Cardiac fibroblast (primary cell): ENCODE measurements around the gene F2R.

Experiments used
- DNase-seq, 2 donors: peaks; one replicate each; pipeline versions ENCODE4 v3.0.0 to v3.0.0-alpha.2; 2010; ENCODE audit warnings: low read depth in 2 of 2
- H3K4me3 ChIP-seq, 2 donors: replicated peaks in 1 of 2; 1 replicate in 1 of 2; 2 replicates in 1 of 2; pipeline ENCODE4 v1.5.1; 2011; ENCODE audit warnings: low read depth in 2 of 2, low read length in 2 of 2, mild to moderate bottlenecking in 2 of 2, moderate library complexity in 1 of 2
- TF ChIP-seq, protein P1 (sequence below): IDR thresholded peaks from one replicate; pipeline ENCODE4 v1.5.1; 2011; ENCODE audit warnings: low read depth, mild to moderate bottlenecking, low read length, inconsistent platforms

F2R gene

DNA sequence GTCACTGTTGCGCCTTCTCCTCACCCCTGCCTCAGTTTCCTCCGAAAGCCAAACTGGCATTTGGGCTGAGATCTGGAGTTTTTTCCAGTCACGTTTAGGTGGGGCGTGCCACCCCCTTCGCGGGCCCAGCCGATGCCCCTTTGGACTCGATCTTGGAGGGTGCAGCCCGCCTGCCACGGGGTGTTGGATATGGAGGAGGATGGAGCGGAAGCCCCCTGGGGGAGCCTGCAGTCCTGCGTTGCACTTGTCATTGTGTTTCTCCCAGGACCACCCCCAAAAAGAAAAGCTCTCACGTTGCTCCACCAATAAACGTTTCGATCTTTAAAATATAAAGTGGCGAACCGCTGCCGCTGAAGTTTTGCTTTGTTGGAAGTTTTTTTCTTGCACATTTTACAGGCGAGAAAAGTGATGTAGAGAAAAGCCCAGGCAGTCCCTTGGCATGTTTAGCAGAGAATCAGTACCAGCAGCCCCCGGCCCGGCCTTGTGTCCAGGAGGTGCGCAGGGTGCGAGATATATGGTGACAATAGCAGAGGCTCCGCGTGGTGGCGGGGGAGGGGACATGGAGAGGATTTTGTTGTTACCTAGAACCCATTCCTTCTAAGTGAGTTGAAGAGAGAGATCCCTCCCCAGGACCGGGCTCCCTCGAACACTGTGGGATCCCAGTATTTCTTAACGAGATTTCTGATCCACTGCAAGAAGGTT, 681 bp downstream of the F2R start:
- peak; percentile 50 for DNase-seq
- TF ChIP-seq, protein P1, sequence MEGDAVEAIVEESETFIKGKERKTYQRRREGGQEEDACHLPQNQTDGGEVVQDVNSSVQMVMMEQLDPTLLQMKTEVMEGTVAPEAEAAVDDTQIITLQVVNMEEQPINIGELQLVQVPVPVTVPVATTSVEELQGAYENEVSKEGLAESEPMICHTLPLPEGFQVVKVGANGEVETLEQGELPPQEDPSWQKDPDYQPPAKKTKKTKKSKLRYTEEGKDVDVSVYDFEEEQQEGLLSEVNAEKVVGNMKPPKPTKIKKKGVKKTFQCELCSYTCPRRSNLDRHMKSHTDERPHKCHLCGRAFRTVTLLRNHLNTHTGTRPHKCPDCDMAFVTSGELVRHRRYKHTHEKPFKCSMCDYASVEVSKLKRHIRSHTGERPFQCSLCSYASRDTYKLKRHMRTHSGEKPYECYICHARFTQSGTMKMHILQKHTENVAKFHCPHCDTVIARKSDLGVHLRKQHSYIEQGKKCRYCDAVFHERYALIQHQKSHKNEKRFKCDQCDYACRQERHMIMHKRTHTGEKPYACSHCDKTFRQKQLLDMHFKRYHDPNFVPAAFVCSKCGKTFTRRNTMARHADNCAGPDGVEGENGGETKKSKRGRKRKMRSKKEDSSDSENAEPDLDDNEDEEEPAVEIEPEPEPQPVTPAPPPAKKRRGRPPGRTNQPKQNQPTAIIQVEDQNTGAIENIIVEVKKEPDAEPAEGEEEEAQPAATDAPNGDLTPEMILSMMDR: no peak
- H3K4me3 ChIP-seq: peak overlapping the region; percentile 97 to 99

DNA sequence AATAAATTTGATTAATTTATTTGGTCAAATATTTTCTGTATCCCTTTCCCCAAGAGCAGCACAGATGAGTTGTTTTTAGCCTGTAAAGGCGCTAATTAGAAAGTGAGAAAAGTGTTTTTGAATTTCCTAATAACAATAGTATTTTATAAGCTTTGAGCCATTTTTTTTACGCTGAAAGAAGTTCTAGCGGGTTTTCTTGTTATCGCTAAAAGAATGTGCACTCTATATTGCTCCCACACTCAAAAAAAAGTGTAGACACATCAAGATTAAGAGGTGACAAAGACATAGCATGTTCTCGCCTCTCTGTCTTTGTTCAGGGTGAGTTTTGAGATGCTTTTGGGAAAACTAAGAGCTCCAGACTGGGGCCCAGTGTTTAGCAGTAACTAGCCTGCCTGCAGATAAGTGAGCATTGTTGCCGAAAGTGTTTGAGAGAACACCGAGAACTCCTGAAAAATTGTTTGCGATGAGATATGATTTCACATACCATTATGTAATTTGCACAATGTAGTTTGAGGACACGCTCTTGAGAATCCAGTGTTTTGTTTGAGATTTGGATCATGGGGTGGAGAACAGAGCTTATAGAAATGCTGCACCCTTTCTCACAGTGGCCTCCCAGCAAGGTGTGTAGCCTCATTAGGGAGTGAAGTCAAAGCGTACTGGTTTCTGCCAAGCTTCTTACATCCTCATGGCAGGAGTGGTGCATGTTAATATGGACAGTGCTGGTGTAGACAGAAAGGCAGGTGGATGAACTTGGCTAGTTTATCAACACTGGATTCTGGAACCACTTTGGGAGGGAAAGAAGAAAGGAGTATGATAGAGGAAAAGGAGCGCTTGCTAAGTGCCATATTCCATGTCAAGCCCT, 1.5 kb downstream of the F2R start:
- TF ChIP-seq, protein P1: no peak
- H3K4me3 ChIP-seq: peak overlapping the region; percentile 97 to 99
- peak in 1 of 2 donors; percentile 52 for DNase-seq

DNA sequence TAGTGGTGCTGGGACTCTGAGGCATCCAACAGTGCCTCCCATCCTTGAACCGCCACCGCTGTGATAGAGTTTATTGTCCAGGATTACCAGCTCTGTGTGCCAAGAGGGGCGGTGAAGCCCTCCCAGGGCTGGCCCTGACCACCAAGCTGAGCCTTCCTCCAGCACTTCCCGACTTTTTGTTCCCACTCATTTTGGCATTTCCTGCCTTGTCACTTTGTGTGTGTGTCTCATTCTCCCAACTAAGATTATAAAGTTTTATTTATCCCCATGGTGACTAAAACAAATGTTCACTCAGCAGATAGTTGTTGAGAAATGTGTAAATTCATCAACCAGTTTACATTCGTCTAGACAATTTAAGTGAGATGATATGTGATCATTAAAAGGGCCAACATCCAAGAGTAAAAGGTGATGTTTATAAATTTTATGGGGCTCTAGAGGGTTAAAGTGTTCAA, 2.5 kb downstream of the F2R start:
- peak; percentile 66 to 88 for DNase-seq
- H3K4me3 ChIP-seq: peak overlapping the region; percentile 97 to 99
- TF ChIP-seq, protein P1: no peak

DNA sequence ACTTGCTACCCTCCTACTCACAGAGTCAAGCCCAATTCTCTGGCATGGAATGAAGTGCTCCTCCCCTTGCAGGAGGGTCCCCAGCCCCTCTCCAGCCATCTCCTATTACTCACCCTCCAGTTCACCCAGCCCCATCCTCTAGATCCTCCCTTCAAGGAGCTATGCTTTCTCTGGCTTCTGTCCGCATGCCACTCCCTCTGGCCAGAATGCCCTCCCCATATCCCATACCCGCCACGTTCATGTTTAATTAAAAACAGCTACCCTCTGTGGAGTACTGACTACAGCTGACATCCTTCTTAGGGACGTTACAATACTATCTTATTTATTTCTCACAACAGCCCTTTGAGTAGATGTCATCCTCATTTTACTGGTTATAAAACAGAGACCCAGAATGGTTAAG, 3.0 kb downstream of the F2R start:
- DNase-seq: no peak
- H3K4me3 ChIP-seq: peak overlapping the region in 1 of 2 donors; percentile 2
- TF ChIP-seq, protein P1: no peak

DNA sequence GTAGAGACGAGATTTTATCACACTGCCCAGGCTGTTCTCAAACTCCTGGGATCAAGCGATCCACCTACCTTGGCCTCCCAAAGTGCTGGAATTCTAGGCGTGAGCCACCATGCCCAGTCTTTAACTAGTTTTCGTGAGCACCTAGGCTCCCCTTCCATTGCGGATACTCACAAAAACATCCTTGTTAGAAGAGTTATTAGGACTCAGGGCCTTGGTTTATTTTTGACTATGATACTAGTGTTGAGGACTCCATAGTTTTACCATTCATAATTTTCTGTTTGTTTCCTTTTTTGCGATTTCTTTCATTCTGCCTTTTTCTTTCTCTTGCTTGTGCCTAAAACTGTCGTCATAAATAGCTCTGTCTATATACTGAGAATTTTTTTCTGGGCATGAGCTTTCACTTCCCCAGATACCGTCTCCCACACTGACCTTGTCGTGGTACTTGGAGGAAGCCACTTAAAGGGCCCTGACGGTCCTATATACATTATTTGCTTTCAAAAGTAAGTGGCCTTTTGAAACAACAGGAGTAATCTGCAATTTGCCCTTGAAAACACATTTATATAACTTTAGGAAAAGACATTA, 5.2 kb downstream of the F2R start:
- no peak for DNase-seq
- TF ChIP-seq, protein P1: no peak

DNA sequence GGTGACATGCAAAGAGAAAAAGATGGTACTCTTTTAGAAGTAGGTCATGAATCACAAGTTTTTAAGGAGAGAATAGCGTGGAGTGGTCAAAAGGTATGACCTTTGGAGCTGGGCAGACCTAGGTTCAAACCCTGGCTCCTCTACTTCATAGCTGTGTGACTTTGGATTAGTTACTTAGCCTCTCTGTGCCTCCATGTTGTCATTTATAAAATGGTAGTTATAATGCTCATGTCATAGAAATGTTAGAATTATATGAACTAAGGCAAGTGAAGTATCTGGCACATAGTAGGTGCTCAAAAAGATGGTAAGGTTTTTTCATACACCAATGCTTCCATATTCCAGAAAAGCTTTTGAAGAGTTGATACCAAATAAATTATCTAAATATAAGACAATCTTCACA, 7.3 kb downstream of the F2R start:
- no peak for DNase-seq
- TF ChIP-seq, protein P1: no peak

More for the DNA sequence above, 5.2 kb downstream of the F2R start:
- H3K4me3 ChIP-seq: no peak overlapping the region

More for the DNA sequence above, 7.3 kb downstream of the F2R start:
- no peak overlapping the region for H3K4me3 ChIP-seq
